ENCODE data around the gene CHADL. TPM values are rescaled to one million over a fixed set of nuclear protein-coding genes. Genes with fewer than 3 reads are reported as not detected.

Gene CHADL
- total RNA-seq, 1 donor from 2014 or later, result 0.66 TPM

DNA sequence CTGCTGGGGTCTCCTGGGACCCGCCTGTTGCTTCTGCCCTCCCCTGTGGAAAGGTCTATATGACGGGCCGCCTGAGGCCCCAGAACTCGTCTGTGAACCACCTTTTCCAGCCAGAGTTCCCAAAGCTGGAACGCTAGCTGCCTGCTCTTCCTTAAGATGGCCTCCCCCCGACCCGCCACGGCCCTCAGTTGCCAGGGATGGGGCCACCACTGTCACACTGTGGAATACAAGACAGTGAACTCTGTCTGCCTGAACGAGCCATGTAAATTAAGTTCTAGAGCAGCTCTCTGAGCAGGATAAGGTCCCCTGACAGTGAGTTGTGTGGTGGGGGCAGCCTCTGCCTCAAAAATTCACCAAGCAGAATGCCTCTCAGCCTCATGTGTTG is 10.3 kb downstream of the CHADL start:
- DNase-seq (ENCODE audit: low read depth, low spot score), result no peak

DNA sequence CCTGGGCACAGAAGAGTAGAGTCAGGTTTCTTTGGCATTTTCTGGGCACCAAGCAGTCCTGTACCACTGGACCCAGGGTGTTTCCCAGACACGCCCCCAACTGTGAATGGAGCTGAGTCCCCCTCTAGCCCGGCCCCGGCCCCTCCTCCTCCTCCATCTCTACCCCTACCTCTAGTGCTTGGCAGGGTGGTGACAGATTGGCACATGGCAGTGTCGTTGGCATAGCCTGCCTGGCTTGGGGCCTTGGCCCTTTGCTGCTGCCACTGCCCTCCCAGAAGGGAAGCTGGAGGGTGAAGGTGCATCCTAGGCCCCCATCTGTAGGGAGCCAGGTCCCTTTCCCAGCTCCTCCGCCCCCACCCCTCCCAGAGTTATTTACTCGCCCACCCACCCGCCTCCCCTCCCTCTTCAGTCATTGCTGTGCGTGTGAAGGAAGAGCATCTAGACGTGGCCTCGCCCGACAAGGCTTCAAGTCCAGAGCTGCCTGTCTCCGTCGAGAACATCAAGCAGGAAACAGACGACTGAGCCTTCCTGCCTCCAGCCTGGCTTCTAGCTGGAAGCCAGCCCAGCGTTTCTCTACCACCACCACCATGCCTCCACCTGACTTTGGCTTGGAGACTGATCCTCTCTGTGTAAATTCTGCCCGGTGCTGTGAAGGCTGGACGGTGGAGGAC is 10.9 kb downstream of the CHADL start:
- DNase-seq (ENCODE audit: low read depth, low spot score), result peak; percentile 66

DNA sequence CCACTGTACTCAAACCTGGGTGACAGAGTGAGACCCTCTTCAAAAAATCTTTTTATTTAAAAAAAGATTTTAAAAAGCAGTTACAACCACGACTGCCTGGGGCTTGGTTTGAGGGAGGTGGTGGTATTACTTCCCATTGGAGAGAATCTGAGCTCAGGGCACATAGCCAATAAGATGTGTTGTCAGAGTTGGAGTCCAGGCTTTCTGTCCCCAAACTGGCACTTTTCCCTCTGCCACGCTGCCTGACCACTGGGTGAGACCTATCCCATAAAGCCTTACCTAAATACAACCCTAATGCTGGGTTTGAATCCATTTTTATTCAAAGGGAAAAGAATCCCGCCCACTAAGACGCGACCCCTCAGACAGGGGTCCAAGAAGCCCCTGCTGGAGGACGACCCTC is 11.5 kb downstream of the CHADL start:
- no peak for DNase-seq (ENCODE audit: low read depth, low spot score)

DNA sequence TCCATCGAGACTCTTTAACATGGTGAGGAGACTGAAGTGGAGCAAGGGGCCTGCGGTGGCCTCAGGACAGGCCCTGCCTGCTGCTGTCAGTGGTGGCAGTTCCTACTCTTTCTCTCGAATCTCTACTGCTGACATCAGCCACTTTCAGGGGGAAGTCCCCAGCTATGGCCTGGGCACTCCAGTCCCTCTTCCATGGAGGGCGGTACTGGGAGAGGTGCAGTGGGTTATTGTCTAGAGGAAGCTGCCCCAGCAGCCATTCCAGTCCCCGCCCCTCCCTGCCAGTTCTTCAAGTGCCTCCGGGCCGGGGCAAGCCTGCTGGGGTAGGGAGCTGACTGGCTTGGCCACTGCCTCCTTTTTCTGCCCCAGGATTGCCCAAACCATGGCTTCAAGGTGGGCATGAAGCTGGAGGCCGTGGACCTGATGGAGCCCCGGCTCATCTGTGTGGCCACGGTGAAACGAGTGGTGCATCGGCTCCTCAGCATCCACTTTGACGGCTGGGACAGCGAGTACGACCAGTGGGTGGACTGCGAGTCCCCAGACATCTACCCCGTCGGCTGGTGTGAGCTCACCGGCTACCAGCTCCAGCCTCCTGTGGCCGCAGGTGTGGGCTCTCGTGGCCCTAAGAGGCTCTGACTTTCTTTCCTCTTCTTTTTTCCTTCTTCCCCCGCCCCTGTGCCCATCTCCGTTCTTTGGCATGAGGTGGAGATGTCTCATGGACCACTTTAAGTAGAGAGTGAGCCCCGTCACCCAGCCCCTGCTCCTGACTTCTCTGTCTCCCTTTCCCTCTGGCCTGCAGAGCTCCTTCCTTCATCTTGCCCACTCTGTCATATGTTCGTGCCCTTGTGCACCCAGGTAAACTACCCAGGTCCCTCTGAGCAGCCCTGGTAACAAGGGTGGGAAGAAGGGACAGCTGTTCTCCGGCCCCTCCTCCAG is 13.7 kb downstream of the CHADL start:
- DNase-seq (ENCODE audit: low read depth, low spot score), result no peak

DNA sequence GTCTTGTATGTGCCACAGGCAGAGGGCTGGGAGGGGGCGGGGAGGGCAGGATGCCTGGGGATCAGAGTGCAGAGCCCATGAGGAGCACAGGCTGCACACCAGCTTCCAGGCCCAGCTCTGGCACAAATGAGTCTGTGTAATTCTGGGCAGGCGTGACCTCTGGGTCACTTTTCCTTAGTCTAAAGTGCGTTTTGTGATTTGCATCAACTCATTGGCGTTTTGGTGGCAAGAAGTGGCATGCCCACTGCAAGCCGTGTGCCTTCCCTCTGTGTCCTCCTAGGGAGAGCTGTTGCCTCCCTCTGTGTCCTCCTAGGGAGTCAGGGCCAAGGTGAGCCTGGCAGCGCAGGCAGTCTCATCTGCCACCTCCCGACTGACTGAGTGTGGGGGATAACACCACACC is 17.2 kb downstream of the CHADL start:
- no peak for DNase-seq (ENCODE audit: low read depth, low spot score)

DNA sequence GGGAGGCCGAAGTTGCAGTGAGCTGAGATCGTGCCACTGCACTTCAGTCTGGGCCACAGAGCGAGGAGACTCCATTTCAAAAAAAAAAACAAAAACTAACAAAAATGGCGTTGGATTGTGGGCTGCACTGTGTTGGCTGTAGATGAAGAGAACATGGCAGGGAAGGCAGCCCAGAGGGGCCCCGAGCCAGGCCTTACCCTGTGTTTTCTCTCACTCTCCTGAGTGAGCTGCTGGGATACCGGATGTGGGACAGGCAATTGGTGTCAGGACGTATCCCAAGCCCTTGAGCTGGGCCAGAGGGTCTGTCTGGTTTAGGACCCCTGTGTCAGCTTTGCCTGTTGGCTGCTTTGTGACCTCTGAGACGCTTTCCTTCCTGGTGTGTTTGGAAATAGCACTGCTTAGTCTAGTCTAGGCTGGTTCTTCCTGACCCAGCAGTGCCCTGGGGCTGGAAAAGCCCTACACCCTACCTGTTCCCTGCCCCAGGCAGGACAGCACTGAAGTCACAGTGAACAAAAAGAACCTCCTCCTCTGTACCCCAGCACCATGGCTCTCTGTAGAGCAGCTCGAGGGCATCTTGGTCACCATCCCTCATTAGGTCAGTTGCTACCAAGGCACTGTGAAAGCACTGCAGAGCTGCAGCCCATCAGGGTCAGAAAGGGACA is 17.8 kb downstream of the CHADL start:
- no peak for DNase-seq (ENCODE audit: low read depth, low spot score)

DNA sequence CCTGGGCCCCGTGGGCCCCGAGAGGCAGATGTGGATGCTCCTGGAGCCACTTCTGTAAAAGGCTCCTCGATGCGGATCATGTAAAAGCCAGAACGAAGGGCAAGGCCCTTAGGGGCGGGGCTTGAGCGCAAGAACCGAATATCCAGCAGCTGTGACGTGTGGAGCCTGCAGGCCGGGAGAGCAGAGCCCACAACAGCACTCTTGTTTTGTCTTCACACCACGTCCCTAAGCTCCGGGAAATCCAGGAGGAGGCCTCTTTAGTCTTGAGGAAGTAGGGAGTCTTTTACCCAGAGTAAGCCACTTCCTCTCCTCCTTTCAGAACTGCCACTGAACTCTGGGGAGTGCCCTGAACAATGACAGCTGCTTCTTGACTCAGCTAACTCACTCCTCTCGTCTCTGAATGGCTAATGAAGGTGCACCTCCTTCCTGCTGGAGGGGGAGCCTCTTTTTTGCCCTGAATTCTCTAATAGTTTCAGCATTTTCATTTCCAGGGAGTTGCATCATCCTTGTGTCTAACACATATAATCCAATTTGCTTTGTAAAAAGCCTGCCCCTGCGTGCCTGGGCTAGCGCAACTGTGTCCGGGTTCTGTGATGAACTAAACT is 23.1 kb downstream of the CHADL start:
- DNase-seq (ENCODE audit: low read depth, low spot score), result no peak

DNA sequence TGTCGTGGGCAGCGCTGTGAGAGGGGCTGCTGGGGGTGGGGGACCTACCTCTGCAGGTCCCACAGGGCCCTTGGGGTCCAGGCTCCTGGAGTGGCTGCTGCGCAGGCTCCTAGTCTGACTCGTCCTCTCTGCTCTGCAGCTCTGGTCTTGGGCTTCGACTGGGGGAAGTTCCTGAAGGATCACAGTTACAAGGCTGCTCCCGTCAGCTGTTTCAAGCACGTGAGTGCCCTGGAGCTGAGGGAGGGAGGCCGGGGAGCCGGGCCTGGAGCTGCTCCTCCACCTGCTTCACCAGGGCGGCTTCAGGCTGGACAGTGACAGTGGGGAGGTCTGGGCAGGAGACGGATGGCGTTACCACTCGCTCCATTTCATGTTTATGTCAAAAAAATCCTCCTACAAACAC is 23.7 kb downstream of the CHADL start:
- DNase-seq (ENCODE audit: low read depth, low spot score), result no peak

DNA sequence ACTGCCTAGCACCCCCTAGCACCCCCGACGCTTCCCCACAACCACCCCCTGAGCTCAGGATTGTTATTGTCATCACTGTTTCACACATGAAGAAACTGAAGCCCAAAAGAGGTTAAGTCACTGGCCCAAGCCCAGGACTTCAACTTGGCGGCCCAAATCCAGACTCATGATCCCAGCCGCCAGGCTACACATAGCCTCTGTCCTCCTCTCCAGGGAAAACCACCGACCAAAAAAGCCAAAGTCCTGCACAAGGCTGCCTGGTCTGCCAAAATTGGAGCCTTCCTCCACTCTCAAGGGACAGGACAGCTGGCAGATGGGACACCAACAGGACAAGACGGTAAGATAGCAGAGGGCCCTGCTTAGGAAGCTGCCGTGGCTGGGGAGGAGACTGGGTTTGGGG is 24.8 kb downstream of the CHADL start:
- DNase-seq (ENCODE audit: low read depth, low spot score), result no peak

DNA sequence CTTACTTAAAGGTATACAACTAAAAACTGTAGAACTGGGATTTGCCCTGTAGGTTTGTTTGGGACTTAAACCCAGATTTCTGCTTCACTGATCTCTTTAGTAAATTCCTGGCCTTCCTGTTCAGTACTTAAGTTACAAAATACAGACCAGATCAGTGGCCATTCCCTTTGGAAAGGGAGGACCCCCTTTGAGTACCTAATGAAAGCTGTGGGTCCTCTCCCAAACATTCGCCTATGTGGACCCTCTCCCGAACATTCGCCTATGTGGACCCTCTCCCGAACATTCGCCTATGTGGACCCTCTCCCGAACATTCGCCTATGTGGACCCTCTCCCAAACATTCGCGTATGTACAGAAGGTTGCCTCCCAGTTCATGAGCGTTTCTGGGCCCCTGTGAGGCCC is 25.3 kb downstream of the CHADL start:
- no peak for DNase-seq (ENCODE audit: low read depth, low spot score)

DNA sequence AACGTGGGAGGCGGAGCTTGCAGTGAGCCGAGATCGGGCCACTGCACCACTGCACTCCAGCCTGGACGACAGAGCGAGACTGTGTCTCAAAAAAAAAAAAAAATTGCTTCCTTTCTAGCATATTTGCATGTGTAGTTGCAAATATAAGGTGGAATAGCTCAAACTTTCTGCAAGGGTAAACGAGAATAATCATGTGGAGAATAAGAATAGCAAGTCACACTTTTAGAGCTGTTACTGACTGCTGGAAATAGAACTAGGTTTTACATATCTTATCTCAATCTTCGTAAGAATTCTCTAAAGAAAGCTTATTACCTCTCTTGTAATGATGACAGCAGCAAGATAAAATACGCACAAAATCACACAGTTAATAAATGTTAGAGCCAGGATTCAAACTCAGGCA is 34.0 kb downstream of the CHADL start:
- no peak for DNase-seq (ENCODE audit: low read depth, low spot score)

DNA sequence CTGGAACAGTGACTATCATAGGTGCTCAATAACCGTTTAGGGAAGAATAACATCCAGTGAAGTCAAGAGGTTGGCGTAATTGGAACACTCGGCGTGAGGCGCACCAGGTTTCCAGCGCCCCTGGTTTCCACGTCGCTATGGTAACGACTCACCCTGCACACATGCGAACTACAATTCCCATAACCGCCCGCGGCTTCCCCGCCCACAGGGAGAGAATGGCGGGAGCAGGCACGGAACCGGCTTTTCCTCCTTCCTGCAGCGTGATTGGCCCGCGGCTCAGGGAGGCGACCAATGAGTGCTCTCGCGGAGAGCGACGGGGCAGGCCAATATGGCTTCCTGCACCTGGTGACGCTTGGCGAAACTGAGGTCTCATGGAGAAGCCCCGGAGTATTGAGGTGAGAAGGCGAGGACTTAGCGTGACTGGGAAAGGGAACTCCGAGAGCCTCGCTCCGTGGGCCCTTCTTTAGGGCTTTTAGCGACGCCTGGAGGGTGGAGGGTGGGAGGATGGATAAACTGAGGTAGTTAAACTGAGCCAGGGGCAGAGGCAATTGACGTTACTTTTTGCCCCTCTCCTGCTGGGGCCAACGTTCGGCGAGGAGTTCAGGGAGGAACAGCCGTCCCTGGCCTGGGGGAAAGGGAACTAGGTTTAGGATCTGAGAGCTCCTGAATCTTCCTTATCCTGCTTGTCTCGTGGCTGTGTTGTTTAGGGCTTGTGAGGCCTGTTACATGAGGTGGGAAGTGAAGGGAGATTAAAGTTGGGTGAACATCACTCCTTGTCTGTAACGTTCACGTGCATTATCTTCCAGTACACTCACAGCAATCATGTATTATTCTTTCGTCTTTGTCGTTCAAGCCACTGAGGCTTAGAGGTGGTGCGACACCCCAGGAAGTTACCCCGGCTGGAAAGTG is 35.5 kb downstream of the CHADL start, which contains the start of gene L3MBTL2:
L3MBTL2 (plus strand) TSS at position 321 of the 909 bp plus-strand sequence; CDS start at position 372, 51 bp downstream.
- DNase-seq (ENCODE audit: low read depth, low spot score), result peak; percentile 83

DNA sequence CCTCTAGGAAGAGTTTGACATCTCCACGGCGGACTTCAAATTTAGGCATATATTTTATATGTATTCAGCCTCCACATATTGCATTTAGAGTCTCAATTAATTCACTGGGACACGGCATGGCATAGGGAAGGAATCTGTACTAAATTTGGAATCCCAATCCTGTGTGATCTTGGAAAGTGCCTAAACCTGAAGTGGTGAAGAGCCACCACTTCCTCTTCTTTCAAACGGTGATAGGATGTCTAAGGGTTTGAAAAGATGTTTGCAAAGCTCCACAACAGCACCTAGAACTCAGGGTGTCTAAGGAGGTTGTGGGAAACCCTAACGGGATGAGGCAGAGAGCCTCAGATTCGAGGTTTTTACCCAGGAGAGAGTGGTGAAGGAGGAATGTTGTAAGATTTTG is 36.7 kb downstream of the CHADL start:
- no peak for DNase-seq (ENCODE audit: low read depth, low spot score)

DNA sequence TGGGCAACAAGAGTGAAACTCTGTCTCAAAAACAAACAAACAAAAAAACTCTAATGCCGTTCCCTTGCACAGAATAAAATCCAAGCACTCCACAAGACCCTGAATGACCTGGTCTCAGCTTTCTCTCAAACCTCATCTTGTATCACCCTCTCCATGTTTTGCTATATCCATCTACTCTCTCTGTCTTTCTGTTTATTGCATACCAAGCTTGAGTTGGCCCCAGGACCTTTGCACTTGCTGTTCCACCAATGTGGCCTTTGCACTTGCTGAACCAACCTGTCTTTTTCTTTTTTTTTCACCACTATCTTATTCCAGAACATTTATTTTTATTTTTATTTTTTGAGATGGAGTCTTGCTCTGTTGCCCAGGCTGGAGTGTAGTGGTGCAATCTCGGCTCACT is 37.6 kb downstream of the CHADL start:
- no peak for DNase-seq (ENCODE audit: low read depth, low spot score)

DNA sequence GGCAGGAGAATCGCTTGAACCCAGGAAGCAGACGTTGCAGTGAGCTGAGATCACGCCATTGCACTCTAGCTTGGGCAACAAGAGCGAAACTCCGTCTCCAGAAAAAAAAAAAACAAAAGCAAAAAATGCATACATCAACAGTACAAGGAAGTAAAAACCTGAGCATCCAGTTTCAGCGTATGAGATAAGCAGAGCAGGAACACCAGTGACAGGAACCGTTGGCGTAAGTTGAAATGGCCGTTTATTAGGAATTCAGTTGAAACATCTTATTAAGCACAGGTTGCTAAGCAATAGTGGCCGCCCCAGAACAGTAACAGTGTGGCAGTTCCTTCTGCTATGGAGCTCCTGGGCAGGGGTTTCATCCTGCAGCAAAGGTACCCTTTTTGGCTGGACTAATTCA is 39.6 kb downstream of the CHADL start:
- DNase-seq (ENCODE audit: low read depth, low spot score), result no peak

DNA sequence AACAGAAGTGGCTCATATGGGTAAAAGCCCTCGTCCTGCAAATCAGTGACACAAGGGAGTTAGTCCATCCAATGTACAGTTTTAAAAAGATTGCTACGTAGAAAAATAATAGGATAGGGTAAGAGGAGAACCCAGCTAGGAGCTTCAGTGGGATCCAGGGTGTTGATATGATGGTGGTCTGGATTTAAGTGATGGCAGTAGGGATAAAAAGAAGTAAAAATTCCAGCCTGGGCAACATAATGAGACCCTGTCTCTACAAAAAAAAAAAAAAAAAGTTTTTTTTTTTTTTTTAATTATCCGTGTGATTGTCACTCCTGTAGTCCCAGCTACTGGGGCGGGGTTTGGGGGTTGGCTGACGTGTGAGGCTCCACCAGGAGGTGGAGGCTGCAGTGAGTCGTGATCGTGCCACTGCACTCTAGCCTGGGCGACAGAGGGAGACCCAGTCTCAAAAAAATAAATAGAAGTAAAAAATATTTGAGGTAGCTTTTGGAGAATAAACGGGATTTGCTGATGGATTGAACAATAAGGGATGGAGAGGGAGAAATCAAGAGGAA is 42.6 kb downstream of the CHADL start:
- no peak for DNase-seq (ENCODE audit: low read depth, low spot score)

DNA sequence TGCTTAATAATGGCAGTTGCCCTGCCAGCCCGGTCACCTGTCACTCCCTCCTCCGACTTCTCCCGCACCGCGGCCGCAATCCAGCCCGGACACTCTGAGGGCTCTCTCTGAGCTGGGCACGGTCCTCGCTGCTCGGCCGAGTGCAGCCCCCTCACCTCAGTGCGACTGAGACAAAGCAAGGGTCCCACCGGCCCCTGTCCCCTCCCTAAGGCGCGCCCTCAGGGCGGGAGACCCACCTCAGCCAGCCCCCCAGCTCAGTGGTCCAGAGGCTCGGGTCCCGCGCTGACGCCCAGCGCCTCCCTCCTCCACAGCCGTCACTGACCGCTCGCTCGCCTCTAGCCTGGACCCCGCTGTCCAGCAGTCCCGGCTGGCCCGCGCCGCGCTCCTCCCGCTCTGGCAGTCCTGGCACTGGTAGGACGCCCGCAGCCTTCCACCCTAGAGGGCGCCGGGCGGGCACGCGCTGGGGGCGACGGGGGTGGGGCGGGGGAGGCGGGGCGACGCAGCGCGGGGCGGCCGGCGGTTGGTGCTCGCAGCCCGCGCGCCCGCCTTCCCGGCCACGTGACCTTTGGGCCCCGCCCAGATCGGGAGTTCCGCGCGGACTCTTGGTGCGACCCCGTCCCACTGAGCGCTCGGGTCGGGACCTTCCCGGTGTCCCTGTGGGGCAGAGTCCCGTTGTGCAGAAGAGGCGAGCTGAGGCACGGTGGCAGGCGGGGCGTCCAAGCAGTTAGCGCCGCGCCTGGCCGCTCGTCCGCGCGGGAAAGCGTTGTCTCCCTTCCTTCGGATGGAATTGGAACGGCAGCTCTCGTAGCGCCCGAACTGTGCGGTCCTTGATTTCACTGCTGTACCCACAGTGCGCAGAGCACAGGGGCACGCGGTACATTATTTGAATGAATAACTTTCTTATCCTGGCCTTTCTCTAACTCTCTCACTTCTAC is 43.4 kb downstream of the CHADL start:
- no peak for DNase-seq (ENCODE audit: low read depth, low spot score)

DNA sequence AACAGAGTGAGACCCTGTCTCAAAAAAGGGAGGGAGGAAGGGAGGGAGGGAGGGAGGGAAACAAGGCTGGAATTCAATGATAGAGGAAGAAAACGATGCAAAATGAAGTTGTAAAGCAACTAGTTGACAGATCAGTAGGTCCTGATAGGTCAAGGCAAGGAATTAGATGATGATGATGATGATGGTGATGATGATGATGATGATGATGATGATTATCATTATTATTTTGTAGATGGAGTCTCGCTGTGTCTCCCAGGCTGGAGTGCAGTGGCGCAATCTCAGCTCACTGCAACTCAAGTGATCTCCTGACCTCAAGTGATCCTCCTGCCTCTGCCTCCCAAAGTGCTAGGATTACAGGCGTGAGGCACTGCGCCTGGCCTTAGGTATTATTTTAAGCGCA is 46.9 kb downstream of the CHADL start:
- no peak for DNase-seq (ENCODE audit: low read depth, low spot score)

DNA sequence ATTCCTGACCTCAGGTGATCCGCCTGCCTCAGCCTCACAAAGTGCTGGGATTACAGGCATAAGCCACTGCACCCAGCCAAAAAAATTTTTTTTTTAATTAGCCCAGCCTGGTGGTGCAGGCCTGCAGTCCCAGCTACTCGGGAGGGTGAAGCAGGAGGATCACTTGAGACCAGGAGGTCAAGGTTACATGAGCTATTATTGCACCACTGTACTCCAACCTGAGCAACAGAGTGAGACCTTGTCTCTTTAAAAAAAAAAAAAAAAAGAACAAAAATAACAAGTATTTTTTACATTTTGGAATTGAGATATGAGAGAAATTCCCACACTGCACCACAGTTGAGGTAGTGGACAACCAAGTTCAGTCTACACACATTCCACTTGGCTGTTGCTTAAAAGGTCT is 49.3 kb downstream of the CHADL start:
- DNase-seq (ENCODE audit: low read depth, low spot score), result no peak
